Gastroesophageal sphincter (tissue), 4 donors: ENCODE data around the gene FSTL5. TPM values are rescaled to one million over a fixed set of nuclear protein-coding genes. Genes with fewer than 3 reads are reported as not detected.

Experiments
- ATAC-seq: fragments of 150-250 bp; one replicate; pipeline ENCODE4 v1.9.1; 2016; ENCODE audit warnings: mild to moderate bottlenecking, moderate library complexity
- H3K27ac ChIP-seq, 4 donors: fragments of 200-600 bp; sonication (generic) in 3 of 4; 1 replicate in 3 of 4; 2 replicates in 1 of 4; pipeline ENCODE4 v1.5.1; 2016 to 2019
- H3K27me3 ChIP-seq: fragments of 200-600 bp; sonication (generic); one replicate; pipeline ENCODE4 v1.5.1; 2019
- H3K36me3 ChIP-seq, 2 donors: fragments of 200-600 bp; sonication (generic); one replicate each; pipeline ENCODE4 v1.5.1; 2019; ENCODE audit warnings: control low read depth in 1 of 2
- H3K4me1 ChIP-seq, 3 donors: fragments of 200-600 bp; sonication (generic); 1 replicate in 2 of 3; 2 replicates in 1 of 3; pipeline ENCODE4 v1.5.1; 2016 to 2019; ENCODE audit warnings: control low read depth in 2 of 3
- H3K4me3 ChIP-seq, 2 donors: fragments of 200-600 bp; sonication (generic); one replicate each; pipeline ENCODE4 v1.5.1; 2019; ENCODE audit warnings: mild to moderate bottlenecking in 1 of 2, moderate library complexity in 1 of 2
- H3K9me3 ChIP-seq, 3 donors: fragments of 200-600 bp; sonication (generic); one replicate each; pipeline ENCODE4 v1.5.1; 2017 to 2019; ENCODE audit warnings: control low read depth in 2 of 3
- CTCF ChIP-seq, 4 experiments: fragments of 200-600 bp in 2 of 4; fragments of 450-650 bp in 2 of 4; sonication (generic) in 1 of 4; IDR thresholded peaks; one replicate each; pipeline ENCODE4 v1.5.1; 2017 to 2019; ENCODE audit warnings: antibody characterized with exemption in 4 of 4, mild to moderate bottlenecking in 2 of 4, moderate library complexity in 2 of 4
- EP300 ChIP-seq: sonication (generic); formaldehyde crosslinking; IDR thresholded peaks from one replicate; pipeline ENCODE4 v1.6.1; 2017; ENCODE audit warnings: antibody characterized with exemption, mild to moderate bottlenecking
- POLR2A ChIP-seq, 2 donors: fragments of 450-650 bp; IDR thresholded peaks; one replicate each; pipeline ENCODE4 v1.6.1; 2017; ENCODE audit warnings: antibody characterized with exemption in 2 of 2, mild to moderate bottlenecking in 2 of 2, moderate library complexity in 1 of 2
- POLR2AphosphoS5 ChIP-seq: sonication (generic); formaldehyde crosslinking; IDR thresholded peaks from one replicate; pipeline ENCODE4 v1.6.1; 2017; ENCODE audit warnings: antibody characterized with exemption
- WGBS, 2 donors: methylation state at CpG; one replicate each; pipeline ENCODE4 v1.1.5; 2018; ENCODE audit warnings: low coverage in 1 of 2; 5-methylcytosine and 5-hydroxymethylcytosine counted together
- total RNA-seq, 4 donors: library from RNA; depleted of rRNA; stranded (reverse); fragments of >200 nt; gene quantifications; one replicate each; pipeline ENCODE4 v1.1.0, GENCODE V29; 2016

The FSTL5 gene
- total RNA-seq, 4 donors from 2014 or later: 0.27 to 0.57 TPM; not detected in 2

GRCh38 chr4:161463436-161463835 lies 700.4 kb downstream of the FSTL5 start:
- H3K4me1 ChIP-seq: no peaks in the 10 kb centered on the region
- H3K4me3 ChIP-seq: no peak overlapping the region
- no peaks in the 10 kb centered on the region for H3K27me3 ChIP-seq
- WGBS, 2 donors: 73 to 79% methylated on average over 2 of the region's 2 CpGs
- TF ChIP-seq POLR2AphosphoS5 (no peak), EP300 (no peak), POLR2A (IDR thresholded peaks at IDR 0.05) (no peak), CTCF (IDR thresholded peaks at IDR 0.05) (no peak)
- no peaks in the 10 kb centered on the region for H3K36me3 ChIP-seq
- ATAC-seq: no peak
- no peaks in the 10 kb centered on the region for H3K9me3 ChIP-seq
- H3K27ac ChIP-seq: no peak overlapping the region

- Histone ChIP-seq H3K9me3 (no peaks in the 10 kb centered on the region), H3K36me3 (no peaks in the 10 kb centered on the region), H3K4me3 (no peak overlapping the region), H3K27me3 (no peaks in the 10 kb centered on the region), H3K4me1 (no peaks in the 10 kb centered on the region), H3K27ac (no peak overlapping the region)
- WGBS, 2 donors: 80 to 93% methylated on average over 1 to 2 of the region's 3 CpGs
- TF ChIP-seq CTCF (IDR thresholded peaks at IDR 0.05) (no peak), POLR2AphosphoS5 (no peak), POLR2A (IDR thresholded peaks at IDR 0.05) (no peak), EP300 (no peak)
- no peak for ATAC-seq
These were observed 705.9 kb downstream of the FSTL5 start for GRCh38 chr4:161457906-161458305.

GRCh38 chr4:161457311-161457710 lies 706.5 kb downstream of the FSTL5 start:
- TF ChIP-seq EP300 (no peak), POLR2A (IDR thresholded peaks at IDR 0.05) (no peak), CTCF (IDR thresholded peaks at IDR 0.05) (no peak), POLR2AphosphoS5 (no peak)
- no peaks in the 10 kb centered on the region for H3K27me3 ChIP-seq
- 25 to 71% methylated on average over 1 of the region's 1 CpG for WGBS, 2 donors

GRCh38 chr4:161454860-161455259 lies 708.9 kb downstream of the FSTL5 start:
- Histone ChIP-seq H3K9me3 (no peaks in the 10 kb centered on the region), H3K36me3 (no peaks in the 10 kb centered on the region), H3K4me3 (no peak overlapping the region), H3K4me1 (no peaks in the 10 kb centered on the region), H3K27ac (no peak overlapping the region), H3K27me3 (no peaks in the 10 kb centered on the region)
- no peak for ATAC-seq
- 53 to 59% methylated on average over 2 of the region's 2 CpGs for WGBS, 2 donors
- no peak for TF ChIP-seq CTCF (IDR thresholded peaks at IDR 0.05)

More at GRCh38 chr4:161457311-161457710, 706.5 kb downstream of the FSTL5 start:
- no peak overlapping the region for H3K4me3 ChIP-seq
- ATAC-seq: no peak
- no peaks in the 10 kb centered on the region for H3K36me3 ChIP-seq
- no peaks in the 10 kb centered on the region for H3K9me3 ChIP-seq
- H3K4me1 ChIP-seq: no peaks in the 10 kb centered on the region
- H3K27ac ChIP-seq: no peak overlapping the region

- no peak for ATAC-seq
- Histone ChIP-seq H3K4me1 (no peaks in the 10 kb centered on the region), H3K36me3 (no peaks in the 10 kb centered on the region), H3K4me3 (no peak overlapping the region), H3K9me3 (no peaks in the 10 kb centered on the region), H3K27ac (no peak overlapping the region), H3K27me3 (no peaks in the 10 kb centered on the region)
- no peak for TF ChIP-seq CTCF (IDR thresholded peaks at IDR 0.05)
- TF ChIP-seq POLR2A (IDR thresholded peaks at IDR 0.05): no peak
- no peak for TF ChIP-seq EP300
- TF ChIP-seq POLR2AphosphoS5: no peak
- WGBS, 2 donors: 55 to 57% methylated on average over 5 of the region's 5 CpGs
These were observed 715.1 kb downstream of the FSTL5 start for GRCh38 chr4:161448550-161449180.
